HepG2 (cell line): Measurements from ENCODE around the gene PLXNA4. TPM values are rescaled to one million over a fixed set of nuclear protein-coding genes. Genes with fewer than 3 reads are reported as not detected.

ENCODE experiments used
- ATAC-seq: fragments of 200-7000 bp; cut with Tn5 transposase; 3 replicates; pipeline ENCODE4 v1.9.1; 2020; ENCODE audit warnings: mild to moderate bottlenecking, moderate library complexity
- BruUV-seq: library from RNA; stranded (reverse); fragments of 400-500 nt; replicated peaks from 2 replicates; lab custom pipeline; 2021; lab: Mats Ljungman, UMichigan
- CTCF ChIA-PET: fragments of 300-600 bp; formaldehyde crosslinking; extraction: SDS; loops from one replicate; lab custom pipeline; 2021; ENCODE audit warnings: low total read pairs, inconsistent platforms, low intra/inter-chr PET ratio; lab: Yijun Ruan, JAX
- POLR2A ChIA-PET: fragments of 350-600 bp; sonication (Branson Sonifier 250); formaldehyde crosslinking; loops from one replicate; lab custom pipeline; 2020; ENCODE audit warnings: antibody characterized with exemption, inconsistent platforms; lab: Yijun Ruan, JAX
- DNase-seq: peaks from one replicate; pipeline ENCODE4 v3.0.0-alpha.2; 2015; ENCODE audit warnings: low spot score
- FAIRE-seq: peaks from 3 replicates; lab custom pipeline; 2011; peaks lifted over from hg19 to GRCh38; lab: Jason Lieb, UNC
- H2AFZ ChIP-seq: one replicate; pipeline ENCODE4 v1.6.1; 2011; ENCODE audit warnings: low read length, inconsistent platforms
- H3K27ac ChIP-seq: fragments of 300-600 bp; 3 replicates; pipeline ENCODE4 v1.8.0; 2011; ENCODE audit warnings: mixed run types, mild to moderate bottlenecking, mixed read lengths, low read length, inconsistent platforms; ENCODE audit not compliant: insufficient read depth; ENCODE audit errors: extremely low read length
- H3K27me3 ChIP-seq, 2 experiments: fragments of 200-600 bp in 1 of 2; 2 replicates in 1 of 2; 3 replicates in 1 of 2; pipeline versions ENCODE4 v1.6.0 to v1.8.0; 2011; ENCODE audit warnings: low read length in 2 of 2, mild to moderate bottlenecking in 2 of 2, moderate library complexity in 2 of 2, inconsistent platforms in 1 of 2; ENCODE audit not compliant: insufficient read depth in 2 of 2, control insufficient read depth in 1 of 2
- H3K36me3 ChIP-seq, 2 experiments: fragments of 200-600 bp in 1 of 2; replicated peaks in 1 of 2; 2 replicates in 1 of 2; 3 replicates in 1 of 2; pipeline versions ENCODE4 v1.5.1 to v1.8.0; 2011; ENCODE audit warnings: low read length in 2 of 2, inconsistent platforms in 1 of 2; ENCODE audit not compliant: insufficient read depth in 2 of 2, control insufficient read depth in 1 of 2
- H3K4me1 ChIP-seq: 2 replicates; pipeline ENCODE4 v1.5.1; 2012; ENCODE audit warnings: low read length, inconsistent platforms; ENCODE audit not compliant: insufficient read depth
- H3K4me2 ChIP-seq: 2 replicates; pipeline ENCODE4 v1.6.0; 2011; ENCODE audit warnings: low read depth, low read length, inconsistent platforms
- H3K4me3 ChIP-seq, 3 experiments: fragments of 200-600 bp in 1 of 3; sonication (generic), shearing (Covaris generic) in 1 of 3; replicated peaks in 1 of 3; 2 replicates each; pipeline ENCODE4 v1.5.1; 2011 to 2016; ENCODE audit warnings: low read length in 3 of 3, inconsistent platforms in 2 of 3, low read depth in 2 of 3, mild to moderate bottlenecking in 2 of 3, control low read depth in 1 of 3, mixed read lengths in 1 of 3; ENCODE audit not compliant: insufficient read depth in 1 of 3
- H3K79me2 ChIP-seq: one replicate; pipeline ENCODE4 v1.6.1; 2011; ENCODE audit warnings: low read length, inconsistent platforms; ENCODE audit not compliant: insufficient read depth
- H3K9ac ChIP-seq: 2 replicates; pipeline ENCODE4 v1.6.0; 2011; ENCODE audit warnings: mild to moderate bottlenecking, low read depth, low read length, inconsistent platforms; ENCODE audit not compliant: insufficient read depth
- H3K9me3 ChIP-seq: 2 replicates; pipeline ENCODE4 v1.5.1; 2012; ENCODE audit warnings: mild to moderate bottlenecking, low read length
- H4K20me1 ChIP-seq: 2 replicates; pipeline ENCODE4 v1.6.0; 2011; ENCODE audit warnings: inconsistent platforms, mild to moderate bottlenecking, low read length, moderate library complexity; ENCODE audit not compliant: insufficient read depth
- ATF7 ChIP-seq, 2 experiments: fragments of 450-650 bp in 1 of 2; sonication (generic) in 1 of 2; formaldehyde crosslinking in 1 of 2; IDR thresholded peaks; 2 replicates each; pipeline versions ENCODE4 v1.4.0 to v1.6.1; 2016 to 2020; ENCODE audit warnings: antibody characterized with exemption in 1 of 2, mild to moderate bottlenecking in 1 of 2, missing genetic modification reagents in 1 of 2
- HNRNPK ChIP-seq: fragments of 200-400 bp; formaldehyde crosslinking; IDR thresholded peaks from 2 replicates; pipeline ENCODE4 v1.6.1; 2018; ENCODE audit warnings: low read length, low read depth, moderate library complexity, mild to moderate bottlenecking; ENCODE audit not compliant: poor library complexity, severe bottlenecking
- POLR2AphosphoS5 ChIP-seq: IDR thresholded peaks from 2 replicates; pipeline ENCODE4 v1.6.1; 2012; ENCODE audit warnings: low read depth, low read length
- ZGPAT ChIP-seq: IDR thresholded peaks from 2 replicates; pipeline ENCODE4 v1.6.1; 2016; ENCODE audit warnings: mild to moderate bottlenecking
- ZMAT3 ChIP-seq: sonication (generic); formaldehyde crosslinking; conservative IDR thresholded peaks from 2 replicates; pipeline ENCODE4 v1.7.0; 2021; ENCODE audit warnings: missing genetic modification reagents
- ZNF713 ChIP-seq: sonication (generic); formaldehyde crosslinking; IDR thresholded peaks from 2 replicates; pipeline ENCODE4 v1.4.0; 2020; ENCODE audit warnings: mild to moderate bottlenecking, missing genetic modification reagents
- WGBS: methylation state at CpG from one replicate; pipeline ENCODE4 v1.1.6; 2017; ENCODE audit warnings: low lambda C conversion rate; 5-methylcytosine and 5-hydroxymethylcytosine counted together
- in situ Hi-C: cut with HindIII; loops from 2 replicates; pipeline ENCODE4 v1.10.0; 2017; ENCODE audit warnings: low pct_unique_long_range_greater_than_20kb; ENCODE audit not compliant: extremely low pct_ligation_motif_present
- intact Hi-C: fragments of 100-400 bp; cut with micrococcal nuclease; formaldehyde crosslinking; loops from one replicate; pipeline ENCODE4 v1.10.0; 2022; ENCODE audit not compliant: unreplicated experiment
- polyA plus RNA-seq, 8 experiments: library from polyadenylated mRNA; depleted of rRNA in 3 of 8; stranded (reverse) in 7 of 8; unstranded in 1 of 8; fragments of >200 nt; fragmentation: Illumina TruSeq in 4 of 8; extraction: Trizol in 4 of 8; gene quantifications; 2 replicates each; pipeline versions ENCODE4 v1.2.1 to v1.2.3, GENCODE V29; 2011 to 2016; ENCODE audit warnings: low read depth in 4 of 8, missing spikeins in 1 of 8, mixed read lengths in 1 of 8; ENCODE audit not compliant: insufficient read depth in 1 of 8
- total RNA-seq, 5 experiments: library from RNA; depleted of rRNA; stranded (reverse); fragments of >200 nt; fragmentation: Illumina TruSeq; extraction: Trizol; gene quantifications; 2 replicates each; pipeline ENCODE4 v1.2.3, GENCODE V29; 2016; ENCODE audit warnings: low read depth in 1 of 5

The PLXNA4 gene
- total and polyA plus RNA-seq, 2 of the 13 experiments (the other 11 are each of a cell fraction or from before 2014, with no cell fraction given): 0.01 to 0.04 TPM

GRCh38 chr7:132418840-132419239, 157.4 kb downstream of the PLXNA4 start:
- no TSS peak for BruUV-seq
- FAIRE-seq (no peak), DNase-seq (no peak), ATAC-seq (no peak)
- H3K79me2 ChIP-seq: no peaks in the 10 kb centered on the region
- no peak overlapping the region for H2AFZ ChIP-seq
- ChIA-PET POLR2A (no interaction called here), CTCF (no interaction called here)
- 4% methylated on average over 6 of the region's 6 CpGs for WGBS
- H3K36me3 ChIP-seq: no peaks in the 10 kb centered on the region
- H3K4me2 ChIP-seq: no peak overlapping the region
- H3K9me3 ChIP-seq: no peaks in the 10 kb centered on the region
- H3K4me1 ChIP-seq: no peaks in the 10 kb centered on the region
- intact Hi-C loops (no loop called here), in situ Hi-C loops (no loop called here)
- no peak overlapping the region for H3K27ac ChIP-seq
- no peak for TF ChIP-seq POLR2AphosphoS5
- 0 out of 5 replicates have a peak, but pooled peaks cover 0 to 20% of the 10 kb centered on the region in 2 experiments for H3K27me3 ChIP-seq
- H3K9ac ChIP-seq: no peak overlapping the region
- H4K20me1 ChIP-seq: no peaks in the 10 kb centered on the region
- H3K4me3 ChIP-seq: no peak overlapping the region

DNA sequence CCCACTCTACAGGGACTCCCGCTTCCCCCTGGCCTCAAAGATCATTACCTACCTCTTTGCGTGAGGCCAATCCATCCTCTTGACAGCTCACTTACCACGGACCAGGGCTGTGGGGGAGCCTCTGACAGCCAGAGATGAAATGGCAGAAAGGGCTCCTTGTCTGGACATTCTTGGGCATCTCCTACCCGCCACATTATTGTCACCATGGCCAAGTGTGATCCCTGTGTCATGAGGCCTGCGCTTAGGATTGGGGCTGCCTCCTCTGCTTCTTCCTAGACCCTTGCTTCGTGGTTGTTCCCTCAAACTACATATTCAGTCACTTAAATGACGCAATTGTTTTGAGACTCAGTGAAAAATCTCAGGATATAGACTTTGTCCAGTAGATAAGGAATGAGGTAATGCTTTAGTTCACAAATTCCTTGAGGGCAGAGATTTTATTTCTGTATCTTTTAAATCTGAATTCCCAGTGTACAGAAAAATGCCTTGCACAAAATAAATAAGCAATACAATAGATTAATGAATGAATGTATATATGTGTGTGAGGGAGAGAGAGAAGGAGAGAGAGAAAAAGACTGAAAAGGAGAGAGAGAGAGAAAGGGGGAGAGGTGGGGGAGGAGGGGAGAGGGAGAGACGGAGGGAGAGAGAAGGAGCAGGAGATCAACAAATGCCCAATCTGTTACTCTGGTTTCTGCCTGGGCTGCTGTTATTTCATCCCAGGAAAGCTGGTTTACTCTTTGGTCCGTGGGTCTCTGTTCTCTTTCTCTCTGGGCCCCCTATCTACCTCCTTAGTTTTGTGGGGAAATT, 159.0 kb downstream of the PLXNA4 start:
- ChIA-PET POLR2A (no interaction called here), CTCF (no interaction called here)
- DNase-seq (no peak), ATAC-seq (no peak), FAIRE-seq (no peak)
- 13% methylated on average over 7 of the region's 9 CpGs for WGBS
- H3K79me2 ChIP-seq: no peaks in the 10 kb centered on the region
- in situ Hi-C loops (no loop called here), intact Hi-C loops (no loop called here)
- H3K4me1 ChIP-seq: no peaks in the 10 kb centered on the region
- no peaks in the 10 kb centered on the region for H4K20me1 ChIP-seq
- H3K36me3 ChIP-seq: no peaks in the 10 kb centered on the region
- H3K4me2 ChIP-seq: no peak overlapping the region
- no peak overlapping the region for H2AFZ ChIP-seq
- no peak overlapping the region for H3K27ac ChIP-seq
- no peak overlapping the region for H3K4me3 ChIP-seq
- BruUV-seq: no TSS peak
- peaks cover 0 to 17% of the 10 kb centered on the region in 2 experiments; a peak in 1 of 5 replicates for H3K27me3 ChIP-seq
- H3K9ac ChIP-seq: no peak overlapping the region
- H3K9me3 ChIP-seq: no peaks in the 10 kb centered on the region
- TF ChIP-seq ATF7 (IDR thresholded peaks at IDR 0.05) (peak; percentile 48; the same call in 1 of the 2 replicates), ATF7 (CRISPR knock-in tag; IDR thresholded peaks at IDR 0.05) (no peak), ZMAT3 (CRISPR knock-in tag) (no peak), HNRNPK (peak; percentile 20), ZNF713 (CRISPR knock-in tag) (no peak), ZGPAT (CRISPR knock-in tag) (no peak)
